HUES48 (cell line): Measurements from ENCODE around the gene RNF223.
"Not testable (repeated sequence)": the region's sequence is repeated elsewhere in the genome, so short reads cannot be mapped to it uniquely, and the experiment has no call there.

ENCODE experiments used
- H3K27ac ChIP-seq: one replicate; pipeline ENCODE4 v1.7.0; 2013; ENCODE audit warnings: low read depth, low read length, inconsistent platforms
- H3K27me3 ChIP-seq: 2 replicates; pipeline ENCODE4 v1.6.1; 2013; ENCODE audit warnings: mild to moderate bottlenecking, low read length; ENCODE audit not compliant: control insufficient read depth, insufficient read depth
- H3K36me3 ChIP-seq: 2 replicates; pipeline ENCODE4 v1.6.1; 2013; ENCODE audit warnings: low read length; ENCODE audit not compliant: control insufficient read depth, insufficient read depth
- H3K4me1 ChIP-seq: 2 replicates; pipeline ENCODE4 v1.6.1; 2013; ENCODE audit warnings: mild to moderate bottlenecking, low read length; ENCODE audit not compliant: control insufficient read depth, insufficient read depth
- H3K4me3 ChIP-seq: 2 replicates; pipeline ENCODE4 v1.5.1; 2013; ENCODE audit warnings: mild to moderate bottlenecking, low read depth, low read length
- H3K9ac ChIP-seq: 2 replicates; pipeline ENCODE4 v1.6.1; 2013; ENCODE audit warnings: mild to moderate bottlenecking, low read depth, low read length, moderate library complexity
- H3K9me3 ChIP-seq: 2 replicates; pipeline ENCODE4 v1.6.1; 2013; ENCODE audit warnings: low read length; ENCODE audit not compliant: control insufficient read depth, insufficient read depth

The RNF223 gene

DNA sequence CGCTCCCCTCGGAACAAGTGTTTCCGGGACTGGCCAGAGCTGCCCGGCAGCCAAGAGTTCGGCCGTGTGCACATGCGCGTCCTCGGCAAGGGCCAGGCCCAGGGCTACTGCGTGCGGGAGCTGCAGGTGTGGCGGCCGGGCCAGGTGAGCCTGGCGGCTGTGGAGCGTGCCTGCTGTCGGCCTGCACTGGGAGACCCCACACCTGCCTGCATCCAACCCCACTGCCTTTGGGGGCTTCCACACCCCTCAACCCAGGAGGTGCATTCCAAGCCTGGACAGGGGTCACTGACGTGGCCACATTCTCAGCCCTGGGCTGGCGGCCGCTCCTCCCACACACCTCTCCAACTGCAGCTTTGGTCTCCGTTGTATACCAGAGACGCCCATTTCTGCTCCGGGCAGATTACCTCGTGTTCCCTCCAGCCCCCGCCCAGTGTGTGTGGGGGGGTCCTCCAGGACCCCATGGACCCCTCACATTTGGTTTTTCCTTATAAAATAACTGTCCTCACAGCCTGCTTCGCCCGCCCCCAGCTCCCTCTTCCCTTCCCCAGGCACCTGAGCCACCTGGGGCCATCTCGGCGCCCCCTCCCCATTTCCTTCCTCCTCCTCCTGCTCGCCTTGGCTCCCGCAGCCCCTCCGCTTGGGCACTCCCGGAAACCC, 6.1 kb downstream of the RNF223 start:
- H3K27me3 ChIP-seq, result peaks cover 39% of the 10 kb centered on the region
- peak overlapping the region; percentile 55 for H3K4me3 ChIP-seq
- H3K36me3 ChIP-seq, result no peaks in the 10 kb centered on the region
- peaks cover 5% of the 10 kb centered on the region for H3K4me1 ChIP-seq
- no peaks in the 10 kb centered on the region for H3K9me3 ChIP-seq
- H3K27ac ChIP-seq, result no peak overlapping the region
- H3K9ac ChIP-seq, result no peak overlapping the region

DNA sequence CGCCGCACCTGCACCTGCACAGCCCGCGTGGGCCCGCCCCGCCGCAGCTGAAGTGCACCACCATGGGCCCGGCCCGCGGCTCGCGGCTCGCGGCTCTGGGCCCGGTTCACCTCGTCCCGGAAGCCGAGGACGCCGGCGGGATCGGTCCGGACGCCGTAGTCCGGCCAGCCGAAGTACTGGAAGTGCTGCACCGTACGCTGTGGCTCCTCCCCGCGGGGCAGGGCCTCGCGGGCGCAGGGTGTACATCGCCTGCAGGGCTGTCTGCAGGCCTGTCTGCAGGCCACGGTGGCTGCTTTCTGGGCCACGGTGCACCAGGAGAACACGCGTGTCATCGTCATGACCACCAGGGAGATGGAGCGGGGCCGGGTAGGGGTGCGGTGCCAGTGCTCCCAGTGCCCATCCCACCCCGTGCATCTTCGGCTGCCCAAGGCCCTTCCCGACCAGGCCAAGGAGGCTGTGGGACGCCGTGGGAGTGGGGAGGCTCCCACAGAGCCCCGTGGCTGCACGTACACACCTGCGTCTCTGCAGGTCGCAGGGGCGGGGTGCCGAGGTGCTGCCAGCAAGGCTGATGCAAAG, 6.7 kb downstream of the RNF223 start:
- H3K4me1 ChIP-seq, result peaks cover 5% of the 10 kb centered on the region
- no peak overlapping the region for H3K27ac ChIP-seq
- H3K9me3 ChIP-seq, result no peaks in the 10 kb centered on the region
- no peaks in the 10 kb centered on the region for H3K36me3 ChIP-seq
- H3K4me3 ChIP-seq, result no peak overlapping the region
- peaks cover 45% of the 10 kb centered on the region for H3K27me3 ChIP-seq
- no peak overlapping the region for H3K9ac ChIP-seq

DNA sequence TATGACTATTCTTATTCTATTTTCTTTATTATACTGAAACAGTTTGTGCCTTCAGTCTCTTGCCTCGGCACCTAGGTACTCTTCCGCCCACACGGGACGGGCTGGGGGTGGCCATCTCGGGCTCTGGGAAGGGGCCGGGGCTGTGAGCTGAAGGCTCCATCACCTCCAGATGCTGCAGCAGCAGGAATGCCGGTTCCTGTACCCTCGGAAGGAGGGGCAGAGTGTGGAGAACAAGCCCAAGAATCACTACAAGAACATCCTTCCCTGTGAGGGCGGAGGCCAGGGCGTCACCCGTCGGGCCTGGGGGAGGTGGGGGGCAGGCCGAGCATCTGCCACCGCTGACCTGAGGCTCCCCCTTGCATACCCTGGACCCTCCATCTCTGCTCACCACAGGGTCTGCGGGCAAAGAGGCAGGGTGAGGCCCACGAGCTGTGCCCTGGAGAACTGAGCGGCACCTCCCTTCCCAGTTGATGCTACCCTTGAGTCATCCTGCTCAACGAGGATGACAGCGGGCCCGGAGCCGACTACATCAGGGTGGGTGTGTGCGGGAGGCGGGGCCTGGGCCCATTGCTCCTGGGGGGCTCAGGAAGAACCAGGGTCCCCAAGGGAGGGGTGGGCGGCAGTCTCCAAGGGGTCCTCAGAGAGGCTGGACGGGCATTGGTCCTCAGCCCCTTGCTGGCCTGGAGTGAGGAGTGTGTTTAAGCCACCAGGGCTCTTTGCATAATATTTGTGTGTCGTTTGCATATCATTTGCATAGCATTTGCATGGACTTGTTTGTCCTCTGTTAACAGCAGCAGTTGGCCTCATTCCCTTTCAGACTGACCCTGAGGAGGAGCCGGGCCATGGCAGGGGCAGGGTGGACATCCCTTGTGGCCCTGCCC, 7.5 kb downstream of the RNF223 start:
- peaks cover 51% of the 10 kb centered on the region for H3K27me3 ChIP-seq
- H3K36me3 ChIP-seq, result no peaks in the 10 kb centered on the region
- H3K27ac ChIP-seq, result no peak overlapping the region
- peaks cover 5% of the 10 kb centered on the region for H3K4me1 ChIP-seq
- no peaks in the 10 kb centered on the region for H3K9me3 ChIP-seq
- H3K9ac ChIP-seq, result no peak overlapping the region
- H3K4me3 ChIP-seq, result no peak overlapping the region

DNA sequence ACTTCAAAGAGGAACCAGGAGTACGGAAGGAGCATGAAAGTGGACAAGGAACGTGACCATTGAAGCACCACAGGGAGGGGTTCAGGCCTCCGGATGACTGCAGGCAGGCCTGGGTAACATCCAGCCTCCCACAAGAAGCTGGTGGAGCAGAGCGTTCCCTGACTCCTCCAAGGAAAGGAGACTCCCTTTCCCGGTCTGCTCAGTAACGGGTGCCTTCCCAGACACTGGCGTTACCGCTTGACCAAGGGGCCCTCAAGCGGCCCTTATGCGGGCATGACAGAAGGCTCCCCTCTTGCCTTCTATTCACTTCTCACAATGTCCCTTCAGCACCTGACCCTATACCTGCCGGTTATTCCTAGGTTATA, 8.2 kb downstream of the RNF223 start:
- H3K9me3 ChIP-seq, H3K27ac ChIP-seq, H3K36me3 ChIP-seq, H3K4me1 ChIP-seq, H3K4me3 ChIP-seq, H3K9ac ChIP-seq: not testable (repeated sequence)
- peaks cover 58% of the 10 kb centered on the region for H3K27me3 ChIP-seq

DNA sequence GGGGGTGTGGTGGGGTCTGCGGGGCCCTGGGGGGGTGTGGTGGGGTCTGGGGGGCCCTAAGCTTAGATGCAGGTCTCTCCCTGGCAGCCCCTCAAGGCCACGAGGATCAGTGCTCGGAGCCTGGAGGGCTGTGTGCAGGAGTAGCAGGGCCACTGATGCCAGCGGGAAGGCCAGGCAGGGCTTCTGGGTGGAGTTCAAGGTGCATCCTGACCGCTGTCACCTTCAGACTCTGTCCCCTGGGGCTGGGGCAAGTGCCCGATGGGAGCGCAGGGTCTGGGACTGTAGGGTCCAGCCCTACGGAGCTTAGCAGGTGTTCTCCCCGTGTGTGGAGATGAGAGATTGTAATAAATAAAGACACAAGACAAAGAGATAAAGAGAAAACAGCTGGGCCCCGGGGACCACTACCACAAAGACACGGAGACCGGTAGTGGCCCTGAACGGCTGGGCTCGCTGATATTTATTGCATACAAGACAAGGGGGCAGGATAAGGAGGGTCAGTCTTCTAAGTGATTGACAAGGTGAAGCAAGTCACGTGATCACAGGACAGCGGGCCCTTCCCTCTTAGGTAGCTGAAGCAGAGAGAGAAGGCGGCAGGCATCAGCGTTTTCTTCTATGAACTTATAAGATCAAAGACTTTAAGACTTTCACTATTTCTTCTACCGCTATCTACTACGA, 8.7 kb downstream of the RNF223 start:
- Histone ChIP-seq H3K4me3 (no peak overlapping the region), H3K9me3 (no peaks in the 10 kb centered on the region), H3K36me3 (no peaks in the 10 kb centered on the region), H3K4me1 (peaks cover 5% of the 10 kb centered on the region), H3K9ac (no peak overlapping the region), H3K27ac (no peak overlapping the region), H3K27me3 (peaks cover 61% of the 10 kb centered on the region)

DNA sequence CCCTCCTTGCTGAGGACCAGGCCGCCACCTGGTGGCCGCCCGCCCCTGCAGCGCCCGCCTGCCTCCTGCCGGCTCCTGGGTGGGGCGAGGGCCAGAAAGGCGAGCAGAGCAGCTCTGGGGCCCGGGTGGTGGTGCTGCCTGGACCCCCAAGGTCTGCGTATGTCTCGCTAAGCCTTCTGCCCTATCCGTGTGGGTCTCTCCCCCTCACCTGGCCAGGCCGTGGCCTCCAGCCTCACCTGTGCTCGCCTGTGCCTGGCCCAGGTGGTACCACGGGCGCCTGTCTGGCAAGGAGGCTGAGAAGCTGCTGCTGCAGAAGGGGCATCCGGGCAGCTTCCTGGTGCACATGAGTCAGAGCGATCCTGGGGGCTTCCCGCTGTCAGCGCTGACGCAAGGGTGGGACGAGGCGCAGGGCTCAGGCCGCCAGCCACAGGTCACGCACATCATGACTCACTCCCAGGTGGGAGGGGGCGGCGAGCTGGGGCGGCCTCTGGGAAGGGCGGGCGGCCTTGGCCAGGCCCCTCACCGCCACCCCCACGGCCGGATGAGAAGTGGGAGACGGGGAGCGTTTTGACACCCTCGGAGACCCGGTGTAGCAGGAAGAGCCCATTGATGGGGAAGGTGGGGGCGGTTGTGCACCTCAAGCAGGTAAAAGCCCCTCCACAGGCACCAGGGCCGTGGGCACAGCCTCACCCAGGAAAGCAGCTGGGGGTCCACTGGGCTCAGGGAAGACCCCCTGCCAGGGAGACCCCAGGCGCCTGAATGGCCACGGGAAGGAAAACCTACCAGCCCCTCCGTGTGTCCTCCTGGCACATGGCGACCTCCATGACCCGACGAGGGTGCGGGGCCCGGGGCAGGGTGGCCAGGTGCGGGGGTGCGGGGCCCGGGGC, 9.9 kb downstream of the RNF223 start:
- peak overlapping the region; percentile 87 for H3K27ac ChIP-seq
- peaks cover 59% of the 10 kb centered on the region for H3K27me3 ChIP-seq
- no peaks in the 10 kb centered on the region for H3K36me3 ChIP-seq
- H3K9ac ChIP-seq, result no peak overlapping the region
- H3K4me1 ChIP-seq, result peaks cover 5% of the 10 kb centered on the region
- 0 out of 2 replicates have a peak overlapping the region, but pooled peaks have one; percentile 10 for H3K4me3 ChIP-seq
- H3K9me3 ChIP-seq, result no peaks in the 10 kb centered on the region

DNA sequence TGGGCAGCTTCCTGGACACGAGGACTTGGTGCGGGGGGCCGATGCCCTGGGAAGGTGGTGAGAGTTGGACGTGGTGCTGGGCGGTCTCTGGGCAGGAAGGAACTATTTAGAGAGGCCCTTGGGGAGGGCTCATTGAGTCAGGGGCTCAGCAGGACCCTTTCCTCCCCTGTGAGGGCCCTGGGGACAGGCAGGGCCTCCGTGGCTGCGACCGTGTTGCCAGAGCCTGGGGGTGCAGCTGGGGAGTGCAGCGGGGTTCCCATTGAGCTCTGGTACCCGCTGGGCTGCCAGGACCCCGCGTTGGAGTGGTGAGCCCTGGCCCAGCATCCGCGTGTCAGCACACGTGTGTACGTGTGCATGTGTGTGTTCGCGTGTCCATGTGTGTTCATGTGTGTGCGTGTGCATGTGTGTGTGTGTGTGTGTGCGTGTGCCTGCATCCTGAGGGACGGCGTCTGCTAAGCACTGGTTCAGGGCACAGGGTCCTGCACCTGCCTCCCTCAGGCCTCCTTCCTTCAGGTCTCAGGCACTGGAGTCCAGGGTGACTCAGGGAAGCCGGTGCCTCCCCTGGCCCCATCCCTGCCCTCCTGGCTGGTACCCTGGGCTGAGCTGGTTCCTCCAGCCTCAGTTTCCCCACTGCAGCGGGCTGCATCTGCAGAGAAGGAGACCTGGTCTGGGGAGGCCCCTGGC, 10.7 kb downstream of the RNF223 start:
- Histone ChIP-seq H3K9ac (no peak overlapping the region), H3K4me3 (no peak overlapping the region), H3K4me1 (peaks cover 5% of the 10 kb centered on the region), H3K27me3 (peaks cover 66% of the 10 kb centered on the region), H3K9me3 (no peaks in the 10 kb centered on the region), H3K27ac (peak overlapping the region; percentile 87), H3K36me3 (no peaks in the 10 kb centered on the region)

DNA sequence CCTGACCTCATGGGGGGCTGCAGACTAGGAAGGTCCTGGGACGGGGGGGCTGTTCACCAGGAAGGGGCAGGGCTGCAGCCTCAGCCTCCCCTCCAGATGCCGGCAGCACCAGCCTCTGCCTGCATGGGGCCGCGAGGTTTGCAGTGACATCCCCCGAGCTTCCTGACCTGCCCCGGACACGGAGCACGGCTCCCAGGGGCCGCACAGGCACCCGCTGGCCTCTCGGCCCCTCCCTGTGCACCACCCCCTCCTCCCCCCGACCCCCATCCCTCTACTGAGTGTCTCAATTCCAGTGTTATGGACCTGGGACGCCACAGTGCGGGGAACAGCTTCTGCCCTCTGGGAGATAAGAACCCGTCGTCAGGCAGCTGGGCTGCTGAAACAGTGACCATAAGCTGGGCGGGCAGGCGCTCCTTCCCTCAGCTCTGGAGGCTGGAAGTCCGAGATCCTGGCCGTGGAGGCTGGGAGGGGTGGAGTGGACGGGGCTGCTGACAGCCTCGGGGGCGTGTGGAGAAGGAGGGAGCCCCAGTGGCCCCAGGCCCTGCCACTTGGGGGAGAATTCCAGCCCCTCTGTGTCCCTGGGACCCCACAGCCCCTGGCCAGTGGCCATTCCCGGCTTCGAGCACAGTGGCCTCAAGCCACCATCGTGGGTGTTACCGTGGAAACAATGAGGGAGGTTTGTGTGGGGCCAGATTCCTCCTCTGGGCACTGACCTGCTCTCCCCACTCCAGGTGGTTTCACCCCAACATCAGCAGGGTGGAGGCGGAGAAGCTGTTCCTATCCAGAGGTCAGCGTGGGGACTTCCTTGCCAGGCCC, 11.6 kb downstream of the RNF223 start:
- no peaks in the 10 kb centered on the region for H3K36me3 ChIP-seq
- peaks cover 63% of the 10 kb centered on the region for H3K27me3 ChIP-seq
- no peak overlapping the region for H3K9ac ChIP-seq
- no peak overlapping the region for H3K27ac ChIP-seq
- H3K4me1 ChIP-seq, result peaks cover 5% of the 10 kb centered on the region
- H3K4me3 ChIP-seq, result no peak overlapping the region
- H3K9me3 ChIP-seq, result no peaks in the 10 kb centered on the region

DNA sequence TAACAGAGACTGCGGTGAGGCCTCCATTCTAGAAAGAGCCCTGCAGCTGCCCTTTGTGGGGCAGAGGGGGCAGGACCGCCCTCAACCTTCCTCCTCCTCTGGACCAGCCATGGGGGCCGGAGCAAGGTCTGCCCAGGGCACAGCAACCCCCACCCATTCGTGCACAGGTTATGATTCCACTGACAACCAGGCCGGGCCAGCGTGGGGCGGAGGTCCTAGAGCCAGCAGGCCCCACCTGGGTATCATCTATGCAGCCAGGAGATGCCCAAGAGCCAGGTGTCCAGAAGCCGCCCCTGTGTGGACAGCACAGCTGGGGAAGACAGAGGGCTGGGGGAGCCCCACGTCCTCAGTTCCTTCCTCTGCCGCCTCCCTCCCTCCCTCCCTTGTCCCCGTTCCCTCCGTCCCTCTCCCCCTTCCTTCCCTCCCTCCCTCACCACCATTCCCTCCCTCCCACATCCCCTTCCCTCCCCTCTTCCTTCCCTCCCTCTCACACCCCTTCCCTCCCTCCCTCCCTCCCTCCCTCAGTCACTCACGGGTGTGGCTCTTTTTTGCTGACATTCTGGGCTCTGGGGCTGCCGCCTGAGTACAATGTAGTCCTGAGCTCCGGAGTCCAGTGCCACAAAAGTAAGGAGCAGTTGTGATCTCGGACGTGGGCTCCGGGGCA, 12.3 kb downstream of the RNF223 start:
- Histone ChIP-seq H3K4me3 (no peak overlapping the region), H3K9me3 (no peaks in the 10 kb centered on the region), H3K4me1 (peaks cover 5% of the 10 kb centered on the region), H3K36me3 (no peaks in the 10 kb centered on the region), H3K27ac (no peak overlapping the region), H3K9ac (no peak overlapping the region), H3K27me3 (peaks cover 60% of the 10 kb centered on the region)
